A549 (cell line): Measurements from ENCODE around the gene MYRFL. TPM values are rescaled to one million over a fixed set of nuclear protein-coding genes. Genes with fewer than 3 reads are reported as not detected.

Source experiments
- ATAC-seq, 2 experiments: fragments of 200-7000 bp in 1 of 2; fragments of >200 bp in 1 of 2; cut with Nextera tagmentation in 1 of 2; cut with Tn5 transposase in 1 of 2; 3 replicates each; pipeline versions ENCODE4 v1.8.0 to v1.9.1; 2018 to 2020; ENCODE audit warnings: mild to moderate bottlenecking in 1 of 2, moderate library complexity in 1 of 2
- CTCF ChIA-PET: fragments of 300-600 bp; sonication (Branson Sonifier 250); formaldehyde crosslinking; extraction: SDS; loops from one replicate; lab custom pipeline; 2021; ENCODE audit warnings: antibody characterized with exemption, inconsistent platforms; lab: Yijun Ruan, JAX
- POLR2A ChIA-PET: fragments of 350-600 bp; formaldehyde crosslinking; extraction: SDS; loops from one replicate; lab custom pipeline; 2021; ENCODE audit warnings: antibody characterized with exemption, inconsistent platforms; lab: Yijun Ruan, JAX
- DNase-seq, 2 experiments: peaks; one replicate each; pipeline versions ENCODE4 v3.0.0 to v3.0.0-alpha.2; 2011 to 2016; ENCODE audit warnings: low read depth in 1 of 2, low spot score in 1 of 2
- FAIRE-seq: peaks from 2 replicates; lab custom pipeline; 2011; peaks lifted over from hg19 to GRCh38; lab: Jason Lieb, UNC
- H3K27ac ChIP-seq, 2 experiments: fragments of >200 bp; sonication (Bioruptor Twin); formaldehyde crosslinking; 3 replicates each; pipeline ENCODE4 v1.5.1; 2016 to 2017
- H3K4me1 ChIP-seq: fragments of >200 bp; sonication (Bioruptor Twin); formaldehyde crosslinking; 3 replicates; pipeline ENCODE4 v1.6.1; 2016
- H3K4me2 ChIP-seq: fragments of >200 bp; sonication (Bioruptor Twin); formaldehyde crosslinking; 3 replicates; pipeline ENCODE4 v1.6.1; 2016
- H3K4me3 ChIP-seq: fragments of >200 bp; sonication (Bioruptor Twin); formaldehyde crosslinking; 3 replicates; pipeline ENCODE4 v1.5.1; 2016
- H3K9me3 ChIP-seq: fragments of >200 bp; sonication (Bioruptor Twin); formaldehyde crosslinking; 3 replicates; pipeline ENCODE4 v1.6.1; 2016
- ATOH8 ChIP-seq: fragments of 250-450 bp; sonication (Bioruptor Pico); IDR thresholded peaks from 2 replicates; pipeline ENCODE4 v1.5.0; 2020; ENCODE audit warnings: low read depth, mild to moderate bottlenecking, moderate library complexity
- BCL3 ChIP-seq: fragments of >200 bp; sonication (Bioruptor Twin); formaldehyde crosslinking; IDR thresholded peaks from 3 replicates; pipeline ENCODE4 v1.6.1; 2016
- CEBPB ChIP-seq, 2 experiments: fragments of >200 bp in 1 of 2; sonication (Bioruptor Twin) in 1 of 2; formaldehyde crosslinking in 1 of 2; IDR thresholded peaks; 2 replicates each; pipeline ENCODE4 v1.6.1; 2012 to 2016
- CHD2 ChIP-seq: fragments of 150-350 bp; IDR thresholded peaks from 2 replicates; pipeline ENCODE4 v1.6.1; 2014; ENCODE audit warnings: low read length; ENCODE audit not compliant: partially characterized antibody
- CHD4 ChIP-seq: fragments of 200-600 bp; sonication (generic); IDR thresholded peaks from 2 replicates; pipeline ENCODE4 v1.6.1; 2016; ENCODE audit warnings: antibody characterized with exemption, mild to moderate bottlenecking, borderline replicate concordance
- E2F6 ChIP-seq: IDR thresholded peaks from 2 replicates; pipeline ENCODE4 v1.6.1; 2012; ENCODE audit warnings: low read depth, borderline replicate concordance
- EHMT2 ChIP-seq: fragments of 200-600 bp; sonication (generic); IDR thresholded peaks from 2 replicates; pipeline ENCODE4 v1.6.1; 2016; ENCODE audit warnings: antibody characterized with exemption, low read depth, mild to moderate bottlenecking, moderate library complexity
- EP300 ChIP-seq, 2 experiments: fragments of >200 bp; sonication (Bioruptor Twin); formaldehyde crosslinking; IDR thresholded peaks; 2 replicates in 1 of 2; 3 replicates in 1 of 2; pipeline ENCODE4 v1.6.1; 2016 to 2017
- ESRRA ChIP-seq: fragments of 150-350 bp; IDR thresholded peaks from 2 replicates; pipeline ENCODE4 v1.6.1; 2014; ENCODE audit warnings: mild to moderate bottlenecking, low read length, borderline replicate concordance
- FOSL2 ChIP-seq, 2 experiments: fragments of 450-650 bp in 1 of 2; fragments of >200 bp in 1 of 2; sonication (Bioruptor Twin) in 1 of 2; formaldehyde crosslinking; IDR thresholded peaks; 2 replicates each; pipeline versions ENCODE4 v1.5.0 to v1.6.1; 2016 to 2020; ENCODE audit warnings: mild to moderate bottlenecking in 1 of 2, moderate library complexity in 1 of 2
- HDAC2 ChIP-seq: fragments of 200-600 bp; sonication (generic); IDR thresholded peaks from 2 replicates; pipeline ENCODE4 v1.6.1; 2016
- HES2 ChIP-seq: fragments of >200 bp; sonication (Bioruptor Twin); formaldehyde crosslinking; IDR thresholded peaks from 2 replicates; pipeline ENCODE4 v1.6.1; 2016
- HEYL ChIP-seq: fragments of 250-450 bp; sonication (Bioruptor Pico); IDR thresholded peaks from 2 replicates; pipeline ENCODE4 v1.8.0; 2021; ENCODE audit warnings: mild to moderate bottlenecking, moderate library complexity
- HOXB13 ChIP-seq: fragments of 250-450 bp; sonication (Bioruptor Pico); IDR thresholded peaks from 2 replicates; pipeline ENCODE4 v1.5.0; 2020; ENCODE audit warnings: low read depth, mild to moderate bottlenecking, moderate library complexity
- JUN ChIP-seq, 2 experiments: fragments of >200 bp; sonication (Bioruptor Twin); formaldehyde crosslinking; IDR thresholded peaks; 2 replicates in 1 of 2; 3 replicates in 1 of 2; pipeline ENCODE4 v1.6.1; 2016 to 2017
- JUNB ChIP-seq: fragments of >200 bp; sonication (Bioruptor Twin); formaldehyde crosslinking; IDR thresholded peaks from 2 replicates; pipeline ENCODE4 v1.6.1; 2016
- KDM1A ChIP-seq: fragments of 200-600 bp; sonication (generic); IDR thresholded peaks from 2 replicates; pipeline ENCODE4 v1.6.1; 2016; ENCODE audit warnings: low read depth, mild to moderate bottlenecking
- KDM5A ChIP-seq: fragments of 200-600 bp; sonication (generic); IDR thresholded peaks from 2 replicates; pipeline ENCODE4 v1.6.1; 2016; ENCODE audit warnings: antibody characterized with exemption, mild to moderate bottlenecking
- MAFK ChIP-seq: fragments of 450-650 bp; IDR thresholded peaks from 2 replicates; pipeline ENCODE4 v1.6.1; 2014; ENCODE audit not compliant: partially characterized antibody
- MYC ChIP-seq: IDR thresholded peaks from 2 replicates; pipeline ENCODE4 v1.6.1; 2012; ENCODE audit warnings: mild to moderate bottlenecking, inconsistent platforms, low read length, improper control_type of control experiment, borderline replicate concordance
- NFE2L2 ChIP-seq: fragments of 150-350 bp; conservative IDR thresholded peaks from 2 replicates; pipeline ENCODE4 v1.6.1; 2014; ENCODE audit warnings: low read length
- NR3C1 ChIP-seq: fragments of >200 bp; sonication (Bioruptor Twin); formaldehyde crosslinking; IDR thresholded peaks from 3 replicates; pipeline ENCODE4 v1.6.1; 2017
- PBX3 ChIP-seq: IDR thresholded peaks from 2 replicates; pipeline ENCODE4 v1.6.1; 2012
- POLR2AphosphoS2 ChIP-seq: conservative IDR thresholded peaks from 2 replicates; pipeline ENCODE4 v1.6.1; 2012; ENCODE audit warnings: low read length, improper control_type of control experiment, inconsistent platforms
- RAD21 ChIP-seq, 2 experiments: fragments of >200 bp in 1 of 2; sonication (Bioruptor Twin) in 1 of 2; formaldehyde crosslinking in 1 of 2; IDR thresholded peaks in 1 of 2; conservative IDR thresholded peaks in 1 of 2; 2 replicates in 1 of 2; 3 replicates in 1 of 2; pipeline ENCODE4 v1.6.1; 2012 to 2018; ENCODE audit warnings: inconsistent platforms in 1 of 2
- RCOR1 ChIP-seq: fragments of 150-350 bp; IDR thresholded peaks from 2 replicates; pipeline ENCODE4 v1.6.1; 2014; ENCODE audit warnings: antibody characterized with exemption, low read length, low read depth
- RNF2 ChIP-seq: fragments of 200-600 bp; sonication (generic); IDR thresholded peaks from 2 replicates; pipeline ENCODE4 v1.6.1; 2016; ENCODE audit warnings: low read depth, mild to moderate bottlenecking, antibody characterized with exemption, moderate library complexity, borderline replicate concordance
- SREBF2 ChIP-seq: fragments of 450-650 bp; IDR thresholded peaks from 2 replicates; pipeline ENCODE4 v1.6.1; 2014; ENCODE audit warnings: mild to moderate bottlenecking, moderate library complexity
- ZC3H11A ChIP-seq: fragments of 450-650 bp; IDR thresholded peaks from 2 replicates; pipeline ENCODE4 v1.6.1; 2014; ENCODE audit warnings: antibody characterized with exemption, mild to moderate bottlenecking
- ZFP36 ChIP-seq: fragments of 450-650 bp; IDR thresholded peaks from 2 replicates; pipeline ENCODE4 v1.6.1; 2014; ENCODE audit warnings: borderline replicate concordance; ENCODE audit not compliant: partially characterized antibody
- ZNF302 ChIP-seq: fragments of 250-450 bp; sonication (Bioruptor Pico); IDR thresholded peaks from 2 replicates; pipeline ENCODE4 v1.9.0; 2021; ENCODE audit warnings: inconsistent platforms, mild to moderate bottlenecking, moderate library complexity
- WGBS: methylation state at CpG from one replicate; pipeline ENCODE4 v1.1.6; 2017; ENCODE audit errors: missing lambda C conversion rate; 5-methylcytosine and 5-hydroxymethylcytosine counted together
- polyA plus RNA-seq, 4 experiments: library from polyadenylated mRNA; depleted of rRNA in 3 of 4; stranded (reverse); fragments of >200 nt; fragmentation: RNase III in 1 of 4; extraction: RNeasy Plus Mini Kit Qiagen cat#74134 plus additional on column Dnase treatment in 1 of 4; gene quantifications; 2 replicates in 3 of 4; 3 replicates in 1 of 4; pipeline ENCODE4 v1.2.3, GENCODE V29; 2011 to 2017

Gene MYRFL
- polyA plus RNA-seq, 2 of the 4 experiments (the other 2 are of a cell fraction), result 0.04 TPM; not detected in 1

GRCh38 chr12:69947123-69947522, 122.1 kb downstream of the MYRFL start:
- FAIRE-seq (no peak), DNase-seq (no peak), ATAC-seq (no peak)
- ChIA-PET POLR2A (no interaction called here), CTCF (interaction anchor here (0.6 to 1.9 kb wide), 4 partner anchors 9 to 630 kb away, joined by 3 to 4 read pairs (median 3); no protein-coding TSS in a partner anchor)
- TF ChIP-seq RAD21 (conservative IDR thresholded peaks at IDR 0.05 in 1 of 2, IDR thresholded peaks at IDR 0.05 in 1 of 2) (no peak), RNF2 (no peak), BCL3 (no peak), FOSL2 (IDR thresholded peaks at IDR 0.05) (no peak), FOSL2 (CRISPR knock-in tag; IDR thresholded peaks at IDR 0.05) (no peak), JUNB (no peak), NFE2L2 (no peak), PBX3 (no peak), ATOH8 (no peak), MAFK (no peak), HEYL (CRISPR knock-in tag) (no peak), HDAC2 (no peak), CEBPB (IDR thresholded peaks at IDR 0.05) (no peak), KDM5A (no peak), MYC (no peak), NR3C1 (no peak), ZFP36 (no peak), POLR2AphosphoS2 (no peak), ESRRA (no peak)
- Histone ChIP-seq H3K9me3 (no peaks in the 10 kb centered on the region), H3K27ac (no peak overlapping the region), H3K4me2 (no peak overlapping the region), H3K4me1 (no peaks in the 10 kb centered on the region), H3K4me3 (no peak overlapping the region)

- 45% methylated on average over 1 of the region's 1 CpG for WGBS
- Histone ChIP-seq H3K4me1 (no peaks in the 10 kb centered on the region), H3K4me3 (no peak overlapping the region)
- FAIRE-seq, result no peak
- DNase-seq, result no peak
- ATAC-seq, result no peak
- TF ChIP-seq SREBF2, result no peak
- TF ChIP-seq EHMT2, result no peak
- TF ChIP-seq RCOR1, result no peak
- TF ChIP-seq, all 56 proteins: peak for 0
- CTCF ChIA-PET, result interaction anchor here (0.6 to 1.9 kb wide), 3 partner anchors 10 to 77 kb away, joined by 3 read pairs; no protein-coding TSS in a partner anchor
- Histone ChIP-seq H3K9me3 (no peaks in the 10 kb centered on the region), H3K27ac (no peak overlapping the region), H3K4me2 (no peak overlapping the region)
- POLR2A ChIA-PET, result no interaction called here
These were observed 122.9 kb downstream of the MYRFL start for GRCh38 chr12:69947897-69948296.

- POLR2A ChIA-PET, result no interaction called here
- Histone ChIP-seq H3K9me3 (no peaks in the 10 kb centered on the region), H3K27ac (no peak overlapping the region), H3K4me2 (no peak overlapping the region), H3K4me3 (no peak overlapping the region), H3K4me1 (no peaks in the 10 kb centered on the region)
- DNase-seq (no peak), ATAC-seq (no peak), FAIRE-seq (no peak)
- CTCF ChIA-PET, result interaction anchor here (1.6 to 1.9 kb wide), 2 partner anchors 11 to 125 kb away, joined by 3 read pairs; no protein-coding TSS in a partner anchor
- no peak for TF ChIP-seq HOXB13
- no peak for TF ChIP-seq ZC3H11A
- TF ChIP-seq KDM5A, result no peak
- no peak for TF ChIP-seq E2F6
- TF ChIP-seq KDM1A, result no peak
- no peak for TF ChIP-seq MYC
- TF ChIP-seq CHD2, result no peak
- no peak for TF ChIP-seq CHD4
- no peak for TF ChIP-seq NFE2L2
- no peak for TF ChIP-seq EHMT2
- no peak for TF ChIP-seq ESRRA
- no peak for TF ChIP-seq JUN (IDR thresholded peaks at IDR 0.05)
- no peak for TF ChIP-seq ZNF302
- no peak for TF ChIP-seq EP300 (IDR thresholded peaks at IDR 0.05)
- TF ChIP-seq HES2, result no peak
These were observed 123.8 kb downstream of the MYRFL start for GRCh38 chr12:69948851-69949250.
